Loucy (cell line): ENCODE data around the gene RASSF5.

Experiments used
- CTCF ChIP-seq: fragments of 200-600 bp; sonication (generic); conservative IDR thresholded peaks from 2 replicates; pipeline ENCODE4 v1.5.1; 2014; ENCODE audit warnings: mild to moderate bottlenecking, antibody characterized with exemption, low read length
- EZH2phosphoT487 ChIP-seq: fragments of 200-600 bp; IDR thresholded peaks from 2 replicates; pipeline ENCODE4 v1.6.1; 2018; ENCODE audit warnings: antibody characterized with exemption, mild to moderate bottlenecking, moderate library complexity, borderline replicate concordance

GRCh38 chr1:206565995-206566394 lies 58.7 kb downstream of the RASSF5 start:
- no peak for TF ChIP-seq CTCF
- TF ChIP-seq EZH2phosphoT487: no peak
